ENCODE measurements around the gene GRAP2.

The GRAP2 gene

GRCh38 chr22:39907605-39908097 lies 6.8 kb downstream of the GRAP2 start:
- no peak for DNase-seq (ENCODE audit: low spot score)
- in situ Hi-C loops (cut with MboI; ENCODE audit: low sequenced_read_pairs, unreplicated experiment) = no loop called here
- no peak for TF ChIP-seq CTCF (IDR thresholded peaks at IDR 0.05; ENCODE audit: borderline replicate concordance, control extremely low read depth, extremely low read depth, insufficient read depth, missing control alignments)

- DNase-seq (ENCODE audit: low spot score) = no peak
- no peak for TF ChIP-seq CTCF (IDR thresholded peaks at IDR 0.05; ENCODE audit: borderline replicate concordance, control extremely low read depth, extremely low read depth, insufficient read depth, missing control alignments)
- in situ Hi-C loops (cut with MboI; ENCODE audit: low sequenced_read_pairs, unreplicated experiment) = no loop called here
These were observed 7.3 kb downstream of the GRAP2 start for GRCh38 chr22:39908136-39908535.

GRCh38 chr22:39908737-39909136 lies 7.9 kb downstream of the GRAP2 start:
- in situ Hi-C loops (cut with MboI; ENCODE audit: low sequenced_read_pairs, unreplicated experiment) = no loop called here
- DNase-seq (ENCODE audit: low spot score) = no peak
- TF ChIP-seq CTCF (IDR thresholded peaks at IDR 0.05; ENCODE audit: borderline replicate concordance, control extremely low read depth, extremely low read depth, insufficient read depth, missing control alignments) = no peak

GRCh38 chr22:39910876-39911613 lies 10.2 kb downstream of the GRAP2 start:
- in situ Hi-C loops (cut with MboI; ENCODE audit: low sequenced_read_pairs, unreplicated experiment) = no loop called here
- no peak for DNase-seq (ENCODE audit: low spot score)
- TF ChIP-seq CTCF (IDR thresholded peaks at IDR 0.05; ENCODE audit: borderline replicate concordance, control extremely low read depth, extremely low read depth, insufficient read depth, missing control alignments) = no peak

- DNase-seq (ENCODE audit: low spot score) = no peak
- in situ Hi-C loops (cut with MboI; ENCODE audit: low sequenced_read_pairs, unreplicated experiment) = no loop called here
- TF ChIP-seq CTCF (IDR thresholded peaks at IDR 0.05; ENCODE audit: borderline replicate concordance, control extremely low read depth, extremely low read depth, insufficient read depth, missing control alignments) = no peak
These were observed 12.4 kb downstream of the GRAP2 start for GRCh38 chr22:39913321-39913720.

GRCh38 chr22:39913886-39914285 lies 13.0 kb downstream of the GRAP2 start:
- no peak for TF ChIP-seq CTCF (IDR thresholded peaks at IDR 0.05; ENCODE audit: borderline replicate concordance, control extremely low read depth, extremely low read depth, insufficient read depth, missing control alignments)
- no peak for DNase-seq (ENCODE audit: low spot score)
- in situ Hi-C loops (cut with MboI; ENCODE audit: low sequenced_read_pairs, unreplicated experiment) = no loop called here
